Liver (tissue), 3 donors: ENCODE results near the gene INSM1.

ENCODE experiments used
- CTCF ChIP-seq: fragments of 150-350 bp; IDR thresholded peaks from 2 replicates; pipeline ENCODE4 v1.5.1; 2017; ENCODE audit warnings: improper control_type of control experiment, low read depth, low read length; ENCODE audit not compliant: missing input control
- EGR1 ChIP-seq, 2 donors: IDR thresholded peaks; 2 replicates each; pipeline ENCODE4 v1.6.1; 2016 to 2018; ENCODE audit warnings: antibody characterized with exemption in 2 of 2, low read depth in 2 of 2
- FOXA2 ChIP-seq: IDR thresholded peaks from 2 replicates; pipeline ENCODE4 v1.6.1; 2016; ENCODE audit warnings: antibody characterized with exemption
- HNF4G ChIP-seq: IDR thresholded peaks from 2 replicates; pipeline ENCODE4 v1.6.1; 2016; ENCODE audit warnings: antibody characterized with exemption
- JUND ChIP-seq, 2 donors: IDR thresholded peaks; 2 replicates each; pipeline ENCODE4 v1.6.1; 2016; ENCODE audit warnings: antibody characterized with exemption in 2 of 2
- MAX ChIP-seq: IDR thresholded peaks from 2 replicates; pipeline ENCODE4 v1.6.1; 2016; ENCODE audit warnings: antibody characterized with exemption
- RAD21 ChIP-seq, 2 donors: IDR thresholded peaks; 2 replicates each; pipeline ENCODE4 v1.6.1; 2016; ENCODE audit warnings: antibody characterized with exemption in 2 of 2, mild to moderate bottlenecking in 2 of 2
- RXRA ChIP-seq, 2 donors: IDR thresholded peaks; 2 replicates each; pipeline ENCODE4 v1.6.1; 2017 to 2018; ENCODE audit warnings: antibody characterized with exemption in 2 of 2, mild to moderate bottlenecking in 1 of 2
- SP1 ChIP-seq: IDR thresholded peaks from 2 replicates; pipeline ENCODE4 v1.6.1; 2018; ENCODE audit warnings: antibody characterized with exemption, mild to moderate bottlenecking
- TAF1 ChIP-seq: conservative IDR thresholded peaks from 2 replicates; pipeline ENCODE4 v1.6.1; 2016; ENCODE audit warnings: antibody characterized with exemption, mild to moderate bottlenecking
- YY1 ChIP-seq: IDR thresholded peaks from 2 replicates; pipeline ENCODE4 v1.6.1; 2016; ENCODE audit warnings: antibody characterized with exemption, mild to moderate bottlenecking
- TF ChIP-seq, protein P1 (sequence below): IDR thresholded peaks from 2 replicates; pipeline ENCODE4 v1.6.1; 2016; ENCODE audit warnings: antibody characterized with exemption, mild to moderate bottlenecking
- TF ChIP-seq, protein P2 (sequence below): IDR thresholded peaks from 2 replicates; pipeline ENCODE4 v1.6.1; 2016; ENCODE audit warnings: antibody characterized with exemption
- TF ChIP-seq, protein P3 (sequence below): IDR thresholded peaks from 2 replicates; pipeline ENCODE4 v1.6.1; 2016; ENCODE audit warnings: antibody characterized with exemption
- donor health status: healthy.
- donor health status: healthy.

DNA sequence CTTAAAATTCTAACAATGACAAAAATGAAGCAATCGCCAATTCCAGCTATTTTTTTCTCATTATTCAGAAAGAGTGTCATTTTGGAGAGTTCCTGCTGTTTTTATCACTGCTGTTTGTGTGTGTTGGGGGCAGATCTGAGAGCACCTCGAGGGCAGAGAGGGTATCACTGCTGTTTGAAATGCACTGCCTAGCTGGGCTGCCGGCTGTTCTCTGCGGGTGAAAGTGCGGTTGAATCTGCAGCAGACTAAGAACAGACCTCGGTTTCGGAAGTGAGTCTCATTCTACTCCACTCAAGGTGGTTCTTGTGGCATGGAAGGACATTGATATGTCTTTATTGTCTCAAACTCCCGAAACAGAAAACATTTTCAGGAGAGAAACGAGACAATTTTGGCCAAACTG lies 18.3 kb downstream of the INSM1 start:
- no peak for TF ChIP-seq CTCF
- TF ChIP-seq, protein P1, sequence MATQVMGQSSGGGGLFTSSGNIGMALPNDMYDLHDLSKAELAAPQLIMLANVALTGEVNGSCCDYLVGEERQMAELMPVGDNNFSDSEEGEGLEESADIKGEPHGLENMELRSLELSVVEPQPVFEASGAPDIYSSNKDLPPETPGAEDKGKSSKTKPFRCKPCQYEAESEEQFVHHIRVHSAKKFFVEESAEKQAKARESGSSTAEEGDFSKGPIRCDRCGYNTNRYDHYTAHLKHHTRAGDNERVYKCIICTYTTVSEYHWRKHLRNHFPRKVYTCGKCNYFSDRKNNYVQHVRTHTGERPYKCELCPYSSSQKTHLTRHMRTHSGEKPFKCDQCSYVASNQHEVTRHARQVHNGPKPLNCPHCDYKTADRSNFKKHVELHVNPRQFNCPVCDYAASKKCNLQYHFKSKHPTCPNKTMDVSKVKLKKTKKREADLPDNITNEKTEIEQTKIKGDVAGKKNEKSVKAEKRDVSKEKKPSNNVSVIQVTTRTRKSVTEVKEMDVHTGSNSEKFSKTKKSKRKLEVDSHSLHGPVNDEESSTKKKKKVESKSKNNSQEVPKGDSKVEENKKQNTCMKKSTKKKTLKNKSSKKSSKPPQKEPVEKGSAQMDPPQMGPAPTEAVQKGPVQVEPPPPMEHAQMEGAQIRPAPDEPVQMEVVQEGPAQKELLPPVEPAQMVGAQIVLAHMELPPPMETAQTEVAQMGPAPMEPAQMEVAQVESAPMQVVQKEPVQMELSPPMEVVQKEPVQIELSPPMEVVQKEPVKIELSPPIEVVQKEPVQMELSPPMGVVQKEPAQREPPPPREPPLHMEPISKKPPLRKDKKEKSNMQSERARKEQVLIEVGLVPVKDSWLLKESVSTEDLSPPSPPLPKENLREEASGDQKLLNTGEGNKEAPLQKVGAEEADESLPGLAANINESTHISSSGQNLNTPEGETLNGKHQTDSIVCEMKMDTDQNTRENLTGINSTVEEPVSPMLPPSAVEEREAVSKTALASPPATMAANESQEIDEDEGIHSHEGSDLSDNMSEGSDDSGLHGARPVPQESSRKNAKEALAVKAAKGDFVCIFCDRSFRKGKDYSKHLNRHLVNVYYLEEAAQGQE = no peak
- no peak for TF ChIP-seq TAF1
- no peak for TF ChIP-seq MAX
- TF ChIP-seq, protein P2, sequence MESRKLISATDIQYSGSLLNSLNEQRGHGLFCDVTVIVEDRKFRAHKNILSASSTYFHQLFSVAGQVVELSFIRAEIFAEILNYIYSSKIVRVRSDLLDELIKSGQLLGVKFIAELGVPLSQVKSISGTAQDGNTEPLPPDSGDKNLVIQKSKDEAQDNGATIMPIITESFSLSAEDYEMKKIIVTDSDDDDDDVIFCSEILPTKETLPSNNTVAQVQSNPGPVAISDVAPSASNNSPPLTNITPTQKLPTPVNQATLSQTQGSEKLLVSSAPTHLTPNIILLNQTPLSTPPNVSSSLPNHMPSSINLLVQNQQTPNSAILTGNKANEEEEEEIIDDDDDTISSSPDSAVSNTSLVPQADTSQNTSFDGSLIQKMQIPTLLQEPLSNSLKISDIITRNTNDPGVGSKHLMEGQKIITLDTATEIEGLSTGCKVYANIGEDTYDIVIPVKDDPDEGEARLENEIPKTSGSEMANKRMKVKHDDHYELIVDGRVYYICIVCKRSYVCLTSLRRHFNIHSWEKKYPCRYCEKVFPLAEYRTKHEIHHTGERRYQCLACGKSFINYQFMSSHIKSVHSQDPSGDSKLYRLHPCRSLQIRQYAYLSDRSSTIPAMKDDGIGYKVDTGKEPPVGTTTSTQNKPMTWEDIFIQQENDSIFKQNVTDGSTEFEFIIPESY = no peak
- no peak for TF ChIP-seq RAD21 (IDR thresholded peaks at IDR 0.05)
- TF ChIP-seq JUND (IDR thresholded peaks at IDR 0.05) = no peak
- TF ChIP-seq FOXA2 = no peak
- TF ChIP-seq, protein P3, sequence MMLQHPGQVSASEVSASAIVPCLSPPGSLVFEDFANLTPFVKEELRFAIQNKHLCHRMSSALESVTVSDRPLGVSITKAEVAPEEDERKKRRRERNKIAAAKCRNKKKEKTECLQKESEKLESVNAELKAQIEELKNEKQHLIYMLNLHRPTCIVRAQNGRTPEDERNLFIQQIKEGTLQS = no peak
- no peak for TF ChIP-seq SP1
- TF ChIP-seq YY1 = no peak
- no peak for TF ChIP-seq EGR1 (IDR thresholded peaks at IDR 0.05; ENCODE audit: low read depth in 2 of 2)
- no peak for TF ChIP-seq HNF4G
- TF ChIP-seq RXRA (IDR thresholded peaks at IDR 0.05) = no peak
